ENCODE data around the gene F12. TPM values are rescaled to one million over a fixed set of nuclear protein-coding genes. Genes with fewer than 3 reads are reported as not detected.

The F12 gene
- total and polyA plus RNA-seq, 2 of the 8 experiments (the other 6 are each of a cell fraction or from before 2014, with no cell fraction given): 6.5 to 7.8 TPM

DNA sequence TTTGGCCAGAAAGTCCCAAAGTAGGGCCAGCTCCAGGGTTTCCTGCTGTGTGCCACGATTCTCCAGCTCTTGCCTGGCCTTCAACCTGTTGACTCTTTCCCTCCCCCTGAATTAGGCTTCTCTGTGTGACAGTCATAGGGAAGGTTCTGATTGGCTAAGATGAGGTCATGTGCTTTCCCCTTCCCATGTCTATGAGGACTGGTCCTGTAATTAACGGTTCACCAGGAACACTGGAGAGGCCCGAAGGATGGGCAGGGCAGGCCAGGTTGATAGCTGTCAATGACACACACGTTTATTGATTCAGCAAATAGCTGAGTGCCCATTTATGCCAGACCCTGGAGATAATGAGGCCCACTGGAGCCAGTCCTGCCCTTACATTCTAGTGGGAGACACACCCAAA lies 28.3 kb upstream of the F12 start:
- H2BK15ac ChIP-seq (ENCODE audit: low read length): no peak overlapping the region
- POLR2A ChIA-PET (ENCODE audit: partially characterized antibody): interaction anchor here (0.6 to 67.5 kb wide), 12 partner anchors 8 to 130 kb away, joined by 3 to 3349 read pairs (median 4); partner anchors contain the start of genes DBN1, DOK3, F12 and GRK6
- TF ChIP-seq ASH2L (IDR thresholded peaks at IDR 0.05; ENCODE audit: low read length): no peak
- TF ChIP-seq TCF12 (IDR thresholded peaks at IDR 0.05; ENCODE audit: low read depth, low read length): no peak
- TF ChIP-seq MAFK (IDR thresholded peaks at IDR 0.05; ENCODE audit: low read depth, low read length): no peak
- TF ChIP-seq GTF2F1 (IDR thresholded peaks at IDR 0.05; ENCODE audit: borderline replicate concordance, low read depth, low read length): no peak
- no peak for TF ChIP-seq CHD1 (IDR thresholded peaks at IDR 0.05; ENCODE audit: low read depth, low read length)
- TF ChIP-seq EP300 (IDR thresholded peaks at IDR 0.05; ENCODE audit: borderline replicate concordance in 1 of 2, low read depth in 2 of 2, low read length in 2 of 2): no peak
- no peak for TF ChIP-seq KDM1A (IDR thresholded peaks at IDR 0.05; ENCODE audit: borderline replicate concordance, low read length)
- TF ChIP-seq JUND (IDR thresholded peaks at IDR 0.05; ENCODE audit: low read length): no peak
- no peak for TF ChIP-seq JUN (IDR thresholded peaks at IDR 0.05; ENCODE audit: low read depth, low read length)
- TF ChIP-seq HDAC2 (IDR thresholded peaks at IDR 0.05; ENCODE audit: borderline replicate concordance in 1 of 2, low read depth in 2 of 2, low read length in 2 of 2): no peak
- TF ChIP-seq ZNF274 (IDR thresholded peaks at IDR 0.05; ENCODE audit: borderline replicate concordance, extremely low read depth, low read length): no peak
- TF ChIP-seq, protein P1, sequence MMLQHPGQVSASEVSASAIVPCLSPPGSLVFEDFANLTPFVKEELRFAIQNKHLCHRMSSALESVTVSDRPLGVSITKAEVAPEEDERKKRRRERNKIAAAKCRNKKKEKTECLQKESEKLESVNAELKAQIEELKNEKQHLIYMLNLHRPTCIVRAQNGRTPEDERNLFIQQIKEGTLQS (IDR thresholded peaks at IDR 0.05; ENCODE audit: insufficient read depth, low read depth, low read length): no peak
- TF ChIP-seq POU5F1 (IDR thresholded peaks at IDR 0.05; ENCODE audit: low read depth, low read length): no peak
- no peak for TF ChIP-seq TAF1 (IDR thresholded peaks at IDR 0.05; ENCODE audit: low read depth, low read length)

More for the DNA sequence above, 28.3 kb upstream of the F12 start:
- DNase-seq (ENCODE audit: low read depth in 1 of 2, low spot score in 2 of 2) (no peak), FAIRE-seq (no peak)
- Histone ChIP-seq H4K8ac (ENCODE audit: extremely low read depth, insufficient read depth, low read length) (0 out of 2 replicates have a peak overlapping the region, but pooled peaks have one; percentile 57), H3K4me1 (replicated peaks in 1 of 4; ENCODE audit: control insufficient read depth in 3 of 4, insufficient read depth in 4 of 4, low read length in 3 of 4) (peaks cover 0 to 5% (median 2%) of the 10 kb centered on the region in 4 experiments; a peak in 3 of 7 replicates), H3K23me2 (ENCODE audit: low read depth, low read length) (no peaks in the 10 kb centered on the region), H2AFZ (ENCODE audit: low read length) (no peak overlapping the region), H3K18ac (ENCODE audit: extremely low read depth, low read length) (no peak overlapping the region), H3K9me3 (ENCODE audit: insufficient read depth in 2 of 2, low read depth in 1 of 2, low read length in 1 of 2) (no peaks in the 10 kb centered on the region), H3K4me3 (ENCODE audit: extremely low read depth in 1 of 4, insufficient read depth in 2 of 4, low read depth in 3 of 4, low read length in 4 of 4) (no peak overlapping the region), H3K9ac (replicated peaks in 1 of 4; ENCODE audit: extremely low read depth in 1 of 4, low read depth in 3 of 4, low read length in 3 of 4) (no peak overlapping the region), H3K23ac (ENCODE audit: insufficient read length) (no peak overlapping the region), H2BK12ac (ENCODE audit: low read depth, low read length) (no peak overlapping the region), H2AK5ac (ENCODE audit: low read depth, low read length) (no peak overlapping the region), H2BK5ac (ENCODE audit: low read depth, low read length) (no peak overlapping the region), H3K4ac (replicated peaks; ENCODE audit: insufficient read length, low read depth, low read length) (no peak overlapping the region), H3K27ac (ENCODE audit: low read depth, low read length) (no peak overlapping the region), H3K79me2 (ENCODE audit: control insufficient read depth in 1 of 2, insufficient read depth in 2 of 2, low read length in 2 of 2) (no peaks in the 10 kb centered on the region), H3K56ac (replicated peaks; ENCODE audit: insufficient read length, low read depth, low read length) (no peak overlapping the region), H3K4me2 (ENCODE audit: insufficient read depth in 1 of 2, low read depth in 2 of 2, low read length in 2 of 2) (no peak overlapping the region), H2BK20ac (ENCODE audit: low read length) (no peak overlapping the region), H4K20me1 (replicated peaks in 1 of 2; ENCODE audit: control insufficient read depth in 1 of 2, insufficient read depth in 2 of 2, low read length in 2 of 2) (peaks cover 0 to 10% of the 10 kb centered on the region in 2 experiments), H2BK120ac (replicated peaks; ENCODE audit: low read depth, low read length) (no peak overlapping the region), H3K14ac (ENCODE audit: insufficient read length) (no peak overlapping the region), H3K36me3 (ENCODE audit: control insufficient read depth in 2 of 4, insufficient read depth in 4 of 4, low read length in 3 of 4) (peaks cover 10 to 35% (median 24%) of the 10 kb centered on the region in 4 experiments; a peak in 6 of 8 replicates), H4K5ac (ENCODE audit: insufficient read length, low read depth, low read length) (no peak overlapping the region), H3K79me1 (ENCODE audit: low read depth, low read length) (no peaks in the 10 kb centered on the region), H4K91ac (replicated peaks; ENCODE audit: insufficient read length, low read length) (no peak overlapping the region), H3K27me3 (replicated peaks in 1 of 4; ENCODE audit: control insufficient read depth in 3 of 4, extremely low read depth in 1 of 4, insufficient read depth in 3 of 4, low read length in 3 of 4) (no peaks in the 10 kb centered on the region)
- 88% methylated on average over 4 of the region's 4 CpGs; no CpG with 5 or more reads in 1 of the 2 experiments for WGBS, 2 experiments (ENCODE audit: extremely low coverage in 1 of 2, insufficient coverage in 1 of 2, insufficient read length in 1 of 2, insufficient replicate concordance in 2 of 2, low coverage in 1 of 2, low lambda C conversion rate in 2 of 2, missing lambda C conversion rate in 1 of 2)
- CTCF ChIA-PET (ENCODE audit: partially characterized antibody): interaction anchor here (0.8 to 23.6 kb wide), 11 partner anchors 10 to 142 kb away, joined by 3 to 430 read pairs (median 5); partner anchors contain the start of gene SLC34A1
